D341Med (cell line): Measurements from ENCODE around the gene ANHX.

Experiments
- DNase-seq: peaks from one replicate; pipeline ENCODE4 v3.0.0; 2012; ENCODE audit warnings: low spot score

The ANHX gene

GRCh38 chr12:133202493-133203343 lies 33.0 kb downstream of the ANHX start:
- no peak for DNase-seq

GRCh38 chr12:133201888-133202287 lies 33.8 kb downstream of the ANHX start:
- no peak for DNase-seq

DNA sequence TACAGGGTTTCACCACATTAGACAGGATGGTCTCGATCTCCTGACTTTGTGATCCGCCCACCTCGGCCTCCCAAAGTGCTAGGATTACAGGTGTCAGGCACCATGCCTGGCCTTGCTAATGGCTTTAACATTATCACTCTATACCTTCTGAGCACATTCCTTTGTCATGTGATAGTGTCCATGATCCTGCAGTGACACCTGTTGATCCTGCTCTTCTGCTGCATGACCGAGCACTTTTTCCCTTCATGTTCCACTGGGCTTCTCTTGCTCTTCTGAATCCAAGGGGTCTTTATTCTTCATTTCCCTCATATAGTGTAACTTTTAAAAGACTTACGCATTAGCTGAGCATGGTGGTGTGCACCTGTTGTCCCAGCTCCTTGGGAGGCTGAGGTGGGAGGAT lies 42.8 kb downstream of the ANHX start:
- DNase-seq: no peak

DNA sequence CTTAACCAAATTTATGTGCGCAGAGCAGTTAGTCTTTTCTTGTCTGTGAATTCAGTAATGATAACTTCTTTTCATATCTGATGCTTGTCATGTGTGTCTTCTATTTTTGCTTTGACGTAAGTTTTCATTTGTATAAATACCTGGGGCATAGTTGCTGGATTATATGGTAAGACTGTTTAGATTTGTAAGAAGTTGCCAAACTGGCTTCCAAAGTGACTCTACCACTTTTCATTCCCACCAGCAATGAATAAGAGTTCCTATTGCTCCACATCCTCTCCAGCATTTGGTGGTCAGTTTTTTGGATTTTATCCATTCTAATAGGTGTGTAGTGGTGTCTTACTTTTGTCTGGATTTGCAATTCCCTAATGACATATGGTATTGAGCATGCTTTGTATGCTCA lies 45.5 kb downstream of the ANHX start:
- no peak for DNase-seq

DNA sequence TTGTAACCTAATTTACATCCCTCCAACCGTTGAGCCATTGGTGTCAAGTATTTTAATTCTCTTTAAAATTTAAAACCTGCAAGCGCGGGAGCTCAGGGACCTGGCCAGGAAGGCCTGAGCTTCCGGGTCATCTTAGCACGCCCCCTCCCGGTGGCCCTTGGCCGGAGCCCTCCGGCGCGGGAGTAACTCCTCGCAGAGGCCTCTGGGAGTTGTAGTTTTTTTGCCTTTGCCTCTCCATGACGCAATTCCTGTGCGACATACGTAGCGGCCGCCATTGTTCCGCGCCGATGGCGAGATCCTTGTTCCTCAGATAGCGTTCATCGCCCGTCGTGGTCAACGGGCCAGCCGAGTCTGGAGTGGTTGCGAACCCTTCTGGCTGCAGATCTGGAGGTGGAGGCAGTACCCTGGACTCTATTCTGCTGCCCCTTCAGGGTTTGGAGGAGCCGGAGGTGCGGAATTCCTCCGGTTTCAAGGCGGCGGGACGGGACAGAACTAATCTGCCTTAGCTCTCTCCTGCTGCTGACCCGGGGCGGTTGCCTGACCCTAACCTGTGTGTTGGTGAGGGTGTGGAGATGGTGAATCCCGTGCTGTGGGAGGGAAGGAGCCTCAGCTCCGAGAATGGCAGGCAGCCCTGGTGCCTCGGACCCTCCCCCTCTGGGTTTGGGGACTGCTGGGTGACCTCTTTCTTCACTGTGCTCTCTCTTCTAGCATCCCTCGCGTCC lies 54.3 kb downstream of the ANHX start, which contains the start of gene ZNF268:
TSS of gene ZNF268 (plus strand) at position 258 of the 722 bp plus-strand sequence. CDS start 503 bp downstream, outside the sequence.
- peak; percentile 97 for DNase-seq

DNA sequence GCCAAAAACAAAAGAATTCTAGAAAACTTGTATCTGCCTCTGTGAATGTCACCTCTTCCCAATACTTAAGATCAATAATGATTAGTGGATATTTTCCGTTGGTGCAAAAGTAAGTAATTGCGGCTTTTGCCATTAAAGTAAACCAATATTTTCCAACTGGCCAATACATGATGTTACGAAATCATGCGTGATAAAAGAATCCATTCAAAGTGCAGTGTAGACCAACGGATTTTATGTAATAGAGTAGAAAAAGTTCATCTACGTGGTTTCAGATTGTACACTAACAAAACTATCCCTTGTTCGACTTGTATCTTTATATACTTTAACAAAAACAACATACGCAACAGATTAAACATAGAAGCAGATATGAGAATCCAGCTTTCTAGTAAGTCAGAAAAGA lies 55.0 kb downstream of the ANHX start:
- no peak for DNase-seq

DNA sequence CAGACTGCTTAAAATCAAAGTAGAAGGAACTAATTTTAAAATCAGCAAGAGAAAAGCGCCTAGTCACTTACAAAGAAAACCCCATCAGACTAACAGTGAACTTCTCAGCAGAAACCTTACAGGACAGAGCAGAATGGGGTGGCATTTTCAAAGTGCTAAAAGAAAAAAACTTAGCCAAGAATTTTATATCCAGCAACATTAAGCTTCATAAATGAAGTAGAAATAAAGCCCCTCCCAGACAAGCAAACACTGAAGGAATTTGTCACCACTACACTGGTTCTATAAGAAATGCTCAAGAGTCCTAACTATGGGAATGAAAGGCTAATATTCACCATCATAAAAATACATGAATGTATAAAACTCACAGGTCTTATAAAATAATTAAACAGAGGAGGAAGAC lies 60.8 kb downstream of the ANHX start:
- DNase-seq: no peak

- no peak for DNase-seq
These were observed 63.2 kb downstream of the ANHX start for GRCh38 chr12:133172491-133172890.
